SIG-M5 treated with dmso at 0.1 percent for 504 hours (cell line): ENCODE measurements around the gene OVCH2.
"Not testable (repeated sequence)": the region's sequence is repeated elsewhere in the genome, so short reads cannot be mapped to it uniquely, and the experiment has no call there.

Experiments used
- DNase-seq: peaks from one replicate; lab custom pipeline; 2025; ENCODE audit not compliant: unreplicated experiment; lab: John Stamatoyannopoulos, UW

The OVCH2 gene

GRCh38 chr11:7706377-7706776, at the start of gene OVCH2:
Gene OVCH2 (minus strand): TSS chr11:7706477. CDS start chr11:7706394, 83 bp downstream.
- no peak for DNase-seq

- no peak for DNase-seq
Observed at GRCh38 chr11:7749456-7749855, 43.2 kb upstream of the OVCH2 start.

- not testable (repeated sequence) for DNase-seq
Observed at GRCh38 chr11:7734767-7735166, 28.5 kb upstream of the OVCH2 start.

GRCh38 chr11:7714786-7715185, 8.5 kb upstream of the OVCH2 start:
- no peak for DNase-seq

- no peak for DNase-seq
Observed at GRCh38 chr11:7703740-7704139, 2.5 kb downstream of the OVCH2 start.

- no peak for DNase-seq
Observed at GRCh38 chr11:7696424-7696823, 9.9 kb downstream of the OVCH2 start.

GRCh38 chr11:7694235-7694634, 12.0 kb downstream of the OVCH2 start:
- no peak for DNase-seq

GRCh38 chr11:7692426-7692825, 13.9 kb downstream of the OVCH2 start:
- no peak for DNase-seq

- no peak for DNase-seq
Observed at GRCh38 chr11:7691759-7692350, 14.4 kb downstream of the OVCH2 start.

- no peak for DNase-seq
Observed at GRCh38 chr11:7690648-7691047, 15.6 kb downstream of the OVCH2 start.

GRCh38 chr11:7689239-7689638, 17.0 kb downstream of the OVCH2 start:
- DNase-seq, result no peak

- peak; percentile 44 for DNase-seq
Observed at GRCh38 chr11:7688238-7688826, 17.9 kb downstream of the OVCH2 start.

GRCh38 chr11:7687386-7687785, 18.9 kb downstream of the OVCH2 start:
- no peak for DNase-seq

GRCh38 chr11:7686761-7687160, 19.5 kb downstream of the OVCH2 start:
- DNase-seq, result no peak

GRCh38 chr11:7683571-7683970, 22.7 kb downstream of the OVCH2 start:
- DNase-seq, result no peak

GRCh38 chr11:7677796-7678201, 28.5 kb downstream of the OVCH2 start:
- DNase-seq, result no peak

- DNase-seq, result peak; percentile 29
Observed at GRCh38 chr11:7677071-7677470, 29.2 kb downstream of the OVCH2 start.

- no peak for DNase-seq
Observed at GRCh38 chr11:7675631-7676030, 30.6 kb downstream of the OVCH2 start.

- DNase-seq, result no peak
Observed at GRCh38 chr11:7673724-7674434, 32.4 kb downstream of the OVCH2 start.

GRCh38 chr11:7672960-7673723, 33.1 kb downstream of the OVCH2 start, which contains the start of gene CYB5R2:
Gene CYB5R2 (minus strand): TSS chr11:7673500. CDS start chr11:7672825, 675 bp downstream.
- DNase-seq, result no peak

- DNase-seq, result no peak
Observed at GRCh38 chr11:7672276-7672959, 33.9 kb downstream of the OVCH2 start.
